ENCODE results near the gene MAGEF1. TPM values are rescaled to one million over a fixed set of nuclear protein-coding genes. Genes with fewer than 3 reads are reported as not detected.

Gene MAGEF1
- total RNA-seq, 3 donors from 2014 or later (not counting 1 experiment from before 2014, with no cell fraction given), result 8.1 to 12.6 (median 11.4) TPM

GRCh38 chr3:184743248-184743647 lies 31.4 kb upstream of the MAGEF1 start:
- no peak overlapping the region for H3K4me3 Mint-ChIP-seq
- H3K4me1 ChIP-seq (ENCODE audit: control insufficient read depth, insufficient read depth, low read length), result no peaks in the 10 kb centered on the region
- no peaks in the 10 kb centered on the region for H3K4me1 Mint-ChIP-seq
- H3K9me3 ChIP-seq (ENCODE audit: control insufficient read depth, insufficient read depth, low read length), result no peaks in the 10 kb centered on the region
- no peaks in the 10 kb centered on the region for H3K9me3 Mint-ChIP-seq
- 100% methylated on average over 2 of the region's 3 CpGs for WGBS (ENCODE audit: insufficient coverage)
- TF ChIP-seq, protein P1, sequence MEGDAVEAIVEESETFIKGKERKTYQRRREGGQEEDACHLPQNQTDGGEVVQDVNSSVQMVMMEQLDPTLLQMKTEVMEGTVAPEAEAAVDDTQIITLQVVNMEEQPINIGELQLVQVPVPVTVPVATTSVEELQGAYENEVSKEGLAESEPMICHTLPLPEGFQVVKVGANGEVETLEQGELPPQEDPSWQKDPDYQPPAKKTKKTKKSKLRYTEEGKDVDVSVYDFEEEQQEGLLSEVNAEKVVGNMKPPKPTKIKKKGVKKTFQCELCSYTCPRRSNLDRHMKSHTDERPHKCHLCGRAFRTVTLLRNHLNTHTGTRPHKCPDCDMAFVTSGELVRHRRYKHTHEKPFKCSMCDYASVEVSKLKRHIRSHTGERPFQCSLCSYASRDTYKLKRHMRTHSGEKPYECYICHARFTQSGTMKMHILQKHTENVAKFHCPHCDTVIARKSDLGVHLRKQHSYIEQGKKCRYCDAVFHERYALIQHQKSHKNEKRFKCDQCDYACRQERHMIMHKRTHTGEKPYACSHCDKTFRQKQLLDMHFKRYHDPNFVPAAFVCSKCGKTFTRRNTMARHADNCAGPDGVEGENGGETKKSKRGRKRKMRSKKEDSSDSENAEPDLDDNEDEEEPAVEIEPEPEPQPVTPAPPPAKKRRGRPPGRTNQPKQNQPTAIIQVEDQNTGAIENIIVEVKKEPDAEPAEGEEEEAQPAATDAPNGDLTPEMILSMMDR (IDR thresholded peaks at IDR 0.05), result no peak
- intact Hi-C loops (cut with micrococcal nuclease), result no loop called here
- H3K27ac Mint-ChIP-seq, result no peak overlapping the region
- no peaks in the 10 kb centered on the region for H3K36me3 ChIP-seq (ENCODE audit: control insufficient read depth, insufficient read depth, low read length)
- peaks cover under 1% of the 10 kb centered on the region for H3K27me3 ChIP-seq (ENCODE audit: control insufficient read depth, insufficient read depth, low read length)
- no peak for DNase-seq
- H3K36me3 Mint-ChIP-seq, result no peaks in the 10 kb centered on the region
- H3K27ac ChIP-seq (ENCODE audit: low read length), result no peak overlapping the region
- H3K4me3 ChIP-seq (ENCODE audit: low read length), result no peak overlapping the region
- peaks cover 4% of the 10 kb centered on the region in 2 donors for H3K27me3 Mint-ChIP-seq (ENCODE audit: low read depth in 2 of 2)
- ATAC-seq, result no peak

- 89% methylated on average over 3 of the region's 4 CpGs for WGBS (ENCODE audit: insufficient coverage)
- H3K27ac ChIP-seq (ENCODE audit: low read length), result no peak overlapping the region
- TF ChIP-seq, protein P1 (IDR thresholded peaks at IDR 0.05), result no peak
- Mint-ChIP-seq H3K4me1 (no peaks in the 10 kb centered on the region), H3K36me3 (no peaks in the 10 kb centered on the region), H3K27ac (no peak overlapping the region), H3K9me3 (no peaks in the 10 kb centered on the region), H3K4me3 (no peak overlapping the region), H3K27me3 (ENCODE audit: low read depth in 2 of 2) (peaks cover 0 to 4% of the 10 kb centered on the region in 2 donors)
- H3K4me3 ChIP-seq (ENCODE audit: low read length), result no peak overlapping the region
- H3K36me3 ChIP-seq (ENCODE audit: control insufficient read depth, insufficient read depth, low read length), result no peaks in the 10 kb centered on the region
- H3K9me3 ChIP-seq (ENCODE audit: control insufficient read depth, insufficient read depth, low read length), result no peaks in the 10 kb centered on the region
- no peaks in the 10 kb centered on the region for H3K4me1 ChIP-seq (ENCODE audit: control insufficient read depth, insufficient read depth, low read length)
- no peaks in the 10 kb centered on the region for H3K27me3 ChIP-seq (ENCODE audit: control insufficient read depth, insufficient read depth, low read length)
- intact Hi-C loops (cut with micrococcal nuclease), result no loop called here
- ATAC-seq (no peak), DNase-seq (no peak)
Observed at GRCh38 chr3:184742676-184743135, 30.8 kb upstream of the MAGEF1 start.

GRCh38 chr3:184741798-184742675 lies 30.2 kb upstream of the MAGEF1 start:
- TF ChIP-seq, protein P1 (IDR thresholded peaks at IDR 0.05), result no peak
- Mint-ChIP-seq H3K4me3 (no peak overlapping the region), H3K36me3 (no peaks in the 10 kb centered on the region), H3K27ac (no peak overlapping the region), H3K27me3 (ENCODE audit: low read depth in 2 of 2) (peaks cover 0 to 4% of the 10 kb centered on the region in 2 donors), H3K4me1 (no peaks in the 10 kb centered on the region), H3K9me3 (no peaks in the 10 kb centered on the region)
- H3K4me3 ChIP-seq (ENCODE audit: low read length), result no peak overlapping the region
- H3K36me3 ChIP-seq (ENCODE audit: control insufficient read depth, insufficient read depth, low read length), result no peaks in the 10 kb centered on the region
- no peaks in the 10 kb centered on the region for H3K27me3 ChIP-seq (ENCODE audit: control insufficient read depth, insufficient read depth, low read length)
- intact Hi-C loops (cut with micrococcal nuclease), result no loop called here
- H3K9me3 ChIP-seq (ENCODE audit: control insufficient read depth, insufficient read depth, low read length), result no peaks in the 10 kb centered on the region
- ATAC-seq (no peak), DNase-seq (no peak)
- no peaks in the 10 kb centered on the region for H3K4me1 ChIP-seq (ENCODE audit: control insufficient read depth, insufficient read depth, low read length)
- H3K27ac ChIP-seq (ENCODE audit: low read length), result no peak overlapping the region
- 91% methylated on average over 6 of the region's 12 CpGs for WGBS (ENCODE audit: insufficient coverage)
